ENCODE data around the gene PSMF1. TPM values are rescaled to one million over a fixed set of nuclear protein-coding genes. Genes with fewer than 3 reads are reported as not detected.

PSMF1 gene
- total RNA-seq, 1 experiment from 2014 or later, result 153 TPM

DNA sequence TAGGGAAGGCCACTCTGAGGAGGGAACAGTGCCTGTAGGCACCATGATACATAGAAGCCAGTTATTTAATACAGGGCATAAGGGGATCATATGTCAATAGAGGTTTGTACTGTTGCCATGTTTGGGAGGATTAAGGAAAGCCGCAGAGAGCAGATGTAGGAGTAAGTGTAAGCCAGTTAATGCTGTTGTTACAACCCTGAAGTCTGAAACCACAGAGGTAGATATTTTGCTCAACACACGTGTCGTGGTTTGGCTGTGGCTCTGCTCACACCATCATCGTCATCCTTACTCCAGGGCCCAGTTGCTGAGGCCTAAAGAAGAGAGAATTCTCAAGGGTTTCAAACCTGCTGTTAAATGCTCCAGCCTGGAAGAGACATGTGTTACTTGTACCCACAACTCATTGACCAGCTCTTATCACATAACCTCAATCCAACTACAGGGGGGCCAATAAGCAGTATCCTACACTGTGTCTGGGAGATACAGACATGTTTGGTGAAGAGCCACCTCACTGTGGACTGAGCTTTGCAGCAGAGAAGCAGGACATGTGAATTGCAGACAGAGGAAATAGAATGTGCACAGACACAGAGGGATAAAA, 31.0 kb upstream of the PSMF1 start:
- Histone ChIP-seq H3K36me3 (ENCODE audit: control insufficient read depth in 1 of 2, insufficient read depth in 2 of 2, low read length in 2 of 2) (no peaks in the 10 kb centered on the region), H3K9me2 (ENCODE audit: insufficient read depth) (no peaks in the 10 kb centered on the region), H3K79me2 (ENCODE audit: insufficient read depth, low read length) (no peaks in the 10 kb centered on the region), H4K20me1 (ENCODE audit: insufficient read depth) (no peaks in the 10 kb centered on the region), H3K9ac (ENCODE audit: low read length) (no peak overlapping the region), H3K9me3 (ENCODE audit: control insufficient read depth in 1 of 2, insufficient read depth in 1 of 2, low read depth in 1 of 2, low read length in 2 of 2) (no peaks in the 10 kb centered on the region), H3K27ac (ENCODE audit: low read depth, low read length) (no peak overlapping the region), H3K27me3 (ENCODE audit: insufficient read depth, low read length) (no peaks in the 10 kb centered on the region), H3K4me2 (ENCODE audit: low read length) (no peak overlapping the region), H3K4me3 (replicated peaks in 1 of 2; ENCODE audit: low read depth in 1 of 2, low read length in 2 of 2) (no peak overlapping the region), H3K4me1 (ENCODE audit: control insufficient read depth in 1 of 2, insufficient read depth in 2 of 2, low read length in 2 of 2) (peaks cover 0 to 6% of the 10 kb centered on the region in 2 experiments; a peak in 1 of 4 replicates), H2AFZ (ENCODE audit: low read depth, low read length, poor library complexity, severe bottlenecking) (no peak overlapping the region)
- DNase-seq (ENCODE audit: low read depth, low spot score) (no peak), ATAC-seq (no peak)
- no TSS peak for BruUV-seq (replicated peaks)
- ChIA-PET CTCF (no interaction called here), RAD21 (ENCODE audit: low non-redundant PET in 1 of 2, low total read pairs in 2 of 2, uncharacterized antibody in 2 of 2, unreplicated experiment in 2 of 2) (no interaction called here), POLR2A (no interaction called here)
- intact Hi-C loops (cut with micrococcal nuclease), result no loop called here
- TF ChIP-seq, protein P1, sequence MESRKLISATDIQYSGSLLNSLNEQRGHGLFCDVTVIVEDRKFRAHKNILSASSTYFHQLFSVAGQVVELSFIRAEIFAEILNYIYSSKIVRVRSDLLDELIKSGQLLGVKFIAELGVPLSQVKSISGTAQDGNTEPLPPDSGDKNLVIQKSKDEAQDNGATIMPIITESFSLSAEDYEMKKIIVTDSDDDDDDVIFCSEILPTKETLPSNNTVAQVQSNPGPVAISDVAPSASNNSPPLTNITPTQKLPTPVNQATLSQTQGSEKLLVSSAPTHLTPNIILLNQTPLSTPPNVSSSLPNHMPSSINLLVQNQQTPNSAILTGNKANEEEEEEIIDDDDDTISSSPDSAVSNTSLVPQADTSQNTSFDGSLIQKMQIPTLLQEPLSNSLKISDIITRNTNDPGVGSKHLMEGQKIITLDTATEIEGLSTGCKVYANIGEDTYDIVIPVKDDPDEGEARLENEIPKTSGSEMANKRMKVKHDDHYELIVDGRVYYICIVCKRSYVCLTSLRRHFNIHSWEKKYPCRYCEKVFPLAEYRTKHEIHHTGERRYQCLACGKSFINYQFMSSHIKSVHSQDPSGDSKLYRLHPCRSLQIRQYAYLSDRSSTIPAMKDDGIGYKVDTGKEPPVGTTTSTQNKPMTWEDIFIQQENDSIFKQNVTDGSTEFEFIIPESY (IDR thresholded peaks at IDR 0.05; ENCODE audit: extremely low read depth, insufficient replicate concordance, low read length), result no peak
- TF ChIP-seq, protein P2, sequence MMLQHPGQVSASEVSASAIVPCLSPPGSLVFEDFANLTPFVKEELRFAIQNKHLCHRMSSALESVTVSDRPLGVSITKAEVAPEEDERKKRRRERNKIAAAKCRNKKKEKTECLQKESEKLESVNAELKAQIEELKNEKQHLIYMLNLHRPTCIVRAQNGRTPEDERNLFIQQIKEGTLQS (IDR thresholded peaks at IDR 0.05), result no peak
- TF ChIP-seq, protein P3, sequence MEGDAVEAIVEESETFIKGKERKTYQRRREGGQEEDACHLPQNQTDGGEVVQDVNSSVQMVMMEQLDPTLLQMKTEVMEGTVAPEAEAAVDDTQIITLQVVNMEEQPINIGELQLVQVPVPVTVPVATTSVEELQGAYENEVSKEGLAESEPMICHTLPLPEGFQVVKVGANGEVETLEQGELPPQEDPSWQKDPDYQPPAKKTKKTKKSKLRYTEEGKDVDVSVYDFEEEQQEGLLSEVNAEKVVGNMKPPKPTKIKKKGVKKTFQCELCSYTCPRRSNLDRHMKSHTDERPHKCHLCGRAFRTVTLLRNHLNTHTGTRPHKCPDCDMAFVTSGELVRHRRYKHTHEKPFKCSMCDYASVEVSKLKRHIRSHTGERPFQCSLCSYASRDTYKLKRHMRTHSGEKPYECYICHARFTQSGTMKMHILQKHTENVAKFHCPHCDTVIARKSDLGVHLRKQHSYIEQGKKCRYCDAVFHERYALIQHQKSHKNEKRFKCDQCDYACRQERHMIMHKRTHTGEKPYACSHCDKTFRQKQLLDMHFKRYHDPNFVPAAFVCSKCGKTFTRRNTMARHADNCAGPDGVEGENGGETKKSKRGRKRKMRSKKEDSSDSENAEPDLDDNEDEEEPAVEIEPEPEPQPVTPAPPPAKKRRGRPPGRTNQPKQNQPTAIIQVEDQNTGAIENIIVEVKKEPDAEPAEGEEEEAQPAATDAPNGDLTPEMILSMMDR (IDR thresholded peaks at IDR 0.05 in 2 of 3, conservative IDR thresholded peaks at IDR 0.05 in 1 of 3; ENCODE audit: borderline replicate concordance in 1 of 3, insufficient read depth in 1 of 3, low read depth in 2 of 3, low read length in 2 of 3), result no peak
- TF ChIP-seq FOSL1 (IDR thresholded peaks at IDR 0.05; ENCODE audit: low read depth), result no peak
- TF ChIP-seq, protein P4, sequence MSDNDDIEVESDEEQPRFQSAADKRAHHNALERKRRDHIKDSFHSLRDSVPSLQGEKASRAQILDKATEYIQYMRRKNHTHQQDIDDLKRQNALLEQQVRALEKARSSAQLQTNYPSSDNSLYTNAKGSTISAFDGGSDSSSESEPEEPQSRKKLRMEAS (IDR thresholded peaks at IDR 0.05), result no peak
- no peak for TF ChIP-seq SIN3A (IDR thresholded peaks at IDR 0.05; ENCODE audit: low read depth)
